ENCODE results near the gene RBMS2. TPM values are rescaled to one million over a fixed set of nuclear protein-coding genes. Genes with fewer than 3 reads are reported as not detected.

The RBMS2 gene
- polyA plus RNA-seq, 1 of the 3 experiments (the other 2 are of a cell fraction) = 8.9 TPM

DNA sequence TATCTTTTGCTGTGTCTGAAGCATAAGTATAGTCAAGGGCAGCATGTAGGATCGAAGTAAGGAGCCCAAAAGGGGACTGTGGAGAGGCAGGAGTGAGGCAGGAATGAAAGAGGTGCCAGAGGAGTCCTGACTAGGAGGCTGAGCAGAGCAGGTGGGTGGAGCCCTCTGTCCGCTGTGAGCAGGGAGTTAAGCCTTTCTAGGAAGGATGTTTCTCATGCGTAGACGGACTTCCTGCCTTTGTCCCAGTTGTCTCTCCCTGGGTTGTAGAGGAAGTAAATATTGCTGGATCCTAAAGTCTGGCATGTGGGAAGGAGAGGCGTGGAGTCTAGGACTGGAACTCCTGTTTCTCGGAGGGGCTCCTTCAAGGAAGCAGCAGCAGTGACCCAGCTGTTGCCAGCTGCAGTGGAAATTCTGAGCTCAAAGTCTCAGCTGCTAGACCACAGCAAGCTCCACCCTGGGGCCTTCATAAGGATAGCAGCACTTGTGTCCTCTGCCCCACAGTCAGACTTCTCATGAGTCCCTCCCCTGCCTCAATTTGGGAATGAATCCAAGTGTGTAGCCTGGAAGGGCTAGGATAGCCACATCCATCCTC, 44.0 kb downstream of the RBMS2 start:
- Histone ChIP-seq H3K9ac (no peak overlapping the region; the same call in 1 of the 2 replicates), H3K79me2 (ENCODE audit: insufficient read depth) (peaks cover 9% of the 10 kb centered on the region; the same call in 1 of the 2 replicates), H3K36me3 (replicated peaks in 1 of 2; ENCODE audit: control insufficient read depth in 1 of 2, insufficient read depth in 2 of 2, low read length in 1 of 2) (peaks cover 10 to 28% of the 10 kb centered on the region in 2 experiments), H3K4me2 (no peak overlapping the region), H3F3A (replicated peaks; ENCODE audit: insufficient read depth) (no peaks in the 10 kb centered on the region), H4K20me1 (ENCODE audit: insufficient read depth) (no peaks in the 10 kb centered on the region), H3K4me3 (ENCODE audit: low read depth in 2 of 2, low read length in 1 of 2) (no peak overlapping the region), H3K9me3 (no peaks in the 10 kb centered on the region), H2AFZ (ENCODE audit: low read depth) (no peak overlapping the region), H3K9me2 (no peaks in the 10 kb centered on the region), H3K27me3 (ENCODE audit: insufficient read depth) (no peaks in the 10 kb centered on the region), H3K27ac (ENCODE audit: low read depth in 2 of 2, low read length in 1 of 2) (no peak overlapping the region), H3K4me1 (ENCODE audit: control insufficient read depth in 1 of 2, insufficient read depth in 2 of 2, low read depth in 1 of 2, low read length in 1 of 2) (no peaks in the 10 kb centered on the region)
- no peak for DNase-seq
- no peak for TF ChIP-seq RXRA (IDR thresholded peaks at IDR 0.05; ENCODE audit: borderline replicate concordance, low read depth)
- TF ChIP-seq, protein P1, sequence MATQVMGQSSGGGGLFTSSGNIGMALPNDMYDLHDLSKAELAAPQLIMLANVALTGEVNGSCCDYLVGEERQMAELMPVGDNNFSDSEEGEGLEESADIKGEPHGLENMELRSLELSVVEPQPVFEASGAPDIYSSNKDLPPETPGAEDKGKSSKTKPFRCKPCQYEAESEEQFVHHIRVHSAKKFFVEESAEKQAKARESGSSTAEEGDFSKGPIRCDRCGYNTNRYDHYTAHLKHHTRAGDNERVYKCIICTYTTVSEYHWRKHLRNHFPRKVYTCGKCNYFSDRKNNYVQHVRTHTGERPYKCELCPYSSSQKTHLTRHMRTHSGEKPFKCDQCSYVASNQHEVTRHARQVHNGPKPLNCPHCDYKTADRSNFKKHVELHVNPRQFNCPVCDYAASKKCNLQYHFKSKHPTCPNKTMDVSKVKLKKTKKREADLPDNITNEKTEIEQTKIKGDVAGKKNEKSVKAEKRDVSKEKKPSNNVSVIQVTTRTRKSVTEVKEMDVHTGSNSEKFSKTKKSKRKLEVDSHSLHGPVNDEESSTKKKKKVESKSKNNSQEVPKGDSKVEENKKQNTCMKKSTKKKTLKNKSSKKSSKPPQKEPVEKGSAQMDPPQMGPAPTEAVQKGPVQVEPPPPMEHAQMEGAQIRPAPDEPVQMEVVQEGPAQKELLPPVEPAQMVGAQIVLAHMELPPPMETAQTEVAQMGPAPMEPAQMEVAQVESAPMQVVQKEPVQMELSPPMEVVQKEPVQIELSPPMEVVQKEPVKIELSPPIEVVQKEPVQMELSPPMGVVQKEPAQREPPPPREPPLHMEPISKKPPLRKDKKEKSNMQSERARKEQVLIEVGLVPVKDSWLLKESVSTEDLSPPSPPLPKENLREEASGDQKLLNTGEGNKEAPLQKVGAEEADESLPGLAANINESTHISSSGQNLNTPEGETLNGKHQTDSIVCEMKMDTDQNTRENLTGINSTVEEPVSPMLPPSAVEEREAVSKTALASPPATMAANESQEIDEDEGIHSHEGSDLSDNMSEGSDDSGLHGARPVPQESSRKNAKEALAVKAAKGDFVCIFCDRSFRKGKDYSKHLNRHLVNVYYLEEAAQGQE (IDR thresholded peaks at IDR 0.05; ENCODE audit: low read depth, low read length) = no peak
- TF ChIP-seq, protein P2, sequence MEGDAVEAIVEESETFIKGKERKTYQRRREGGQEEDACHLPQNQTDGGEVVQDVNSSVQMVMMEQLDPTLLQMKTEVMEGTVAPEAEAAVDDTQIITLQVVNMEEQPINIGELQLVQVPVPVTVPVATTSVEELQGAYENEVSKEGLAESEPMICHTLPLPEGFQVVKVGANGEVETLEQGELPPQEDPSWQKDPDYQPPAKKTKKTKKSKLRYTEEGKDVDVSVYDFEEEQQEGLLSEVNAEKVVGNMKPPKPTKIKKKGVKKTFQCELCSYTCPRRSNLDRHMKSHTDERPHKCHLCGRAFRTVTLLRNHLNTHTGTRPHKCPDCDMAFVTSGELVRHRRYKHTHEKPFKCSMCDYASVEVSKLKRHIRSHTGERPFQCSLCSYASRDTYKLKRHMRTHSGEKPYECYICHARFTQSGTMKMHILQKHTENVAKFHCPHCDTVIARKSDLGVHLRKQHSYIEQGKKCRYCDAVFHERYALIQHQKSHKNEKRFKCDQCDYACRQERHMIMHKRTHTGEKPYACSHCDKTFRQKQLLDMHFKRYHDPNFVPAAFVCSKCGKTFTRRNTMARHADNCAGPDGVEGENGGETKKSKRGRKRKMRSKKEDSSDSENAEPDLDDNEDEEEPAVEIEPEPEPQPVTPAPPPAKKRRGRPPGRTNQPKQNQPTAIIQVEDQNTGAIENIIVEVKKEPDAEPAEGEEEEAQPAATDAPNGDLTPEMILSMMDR (IDR thresholded peaks at IDR 0.05) = no peak
- no peak for TF ChIP-seq SIN3A (IDR thresholded peaks at IDR 0.05; ENCODE audit: borderline replicate concordance, low read depth, low read length)
- no peak for TF ChIP-seq FOXJ3 (CRISPR knock-in tag; IDR thresholded peaks at IDR 0.05)
- TF ChIP-seq, protein P3, sequence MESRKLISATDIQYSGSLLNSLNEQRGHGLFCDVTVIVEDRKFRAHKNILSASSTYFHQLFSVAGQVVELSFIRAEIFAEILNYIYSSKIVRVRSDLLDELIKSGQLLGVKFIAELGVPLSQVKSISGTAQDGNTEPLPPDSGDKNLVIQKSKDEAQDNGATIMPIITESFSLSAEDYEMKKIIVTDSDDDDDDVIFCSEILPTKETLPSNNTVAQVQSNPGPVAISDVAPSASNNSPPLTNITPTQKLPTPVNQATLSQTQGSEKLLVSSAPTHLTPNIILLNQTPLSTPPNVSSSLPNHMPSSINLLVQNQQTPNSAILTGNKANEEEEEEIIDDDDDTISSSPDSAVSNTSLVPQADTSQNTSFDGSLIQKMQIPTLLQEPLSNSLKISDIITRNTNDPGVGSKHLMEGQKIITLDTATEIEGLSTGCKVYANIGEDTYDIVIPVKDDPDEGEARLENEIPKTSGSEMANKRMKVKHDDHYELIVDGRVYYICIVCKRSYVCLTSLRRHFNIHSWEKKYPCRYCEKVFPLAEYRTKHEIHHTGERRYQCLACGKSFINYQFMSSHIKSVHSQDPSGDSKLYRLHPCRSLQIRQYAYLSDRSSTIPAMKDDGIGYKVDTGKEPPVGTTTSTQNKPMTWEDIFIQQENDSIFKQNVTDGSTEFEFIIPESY (IDR thresholded peaks at IDR 0.05; ENCODE audit: borderline replicate concordance, low read depth) = no peak
- no peak for TF ChIP-seq ELF1 (IDR thresholded peaks at IDR 0.05)
- TF ChIP-seq, protein P4, sequence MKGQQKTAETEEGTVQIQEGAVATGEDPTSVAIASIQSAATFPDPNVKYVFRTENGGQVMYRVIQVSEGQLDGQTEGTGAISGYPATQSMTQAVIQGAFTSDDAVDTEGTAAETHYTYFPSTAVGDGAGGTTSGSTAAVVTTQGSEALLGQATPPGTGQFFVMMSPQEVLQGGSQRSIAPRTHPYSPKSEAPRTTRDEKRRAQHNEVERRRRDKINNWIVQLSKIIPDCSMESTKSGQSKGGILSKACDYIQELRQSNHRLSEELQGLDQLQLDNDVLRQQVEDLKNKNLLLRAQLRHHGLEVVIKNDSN (IDR thresholded peaks at IDR 0.05; ENCODE audit: borderline replicate concordance, low read depth) = no peak
- TF ChIP-seq, protein P5, sequence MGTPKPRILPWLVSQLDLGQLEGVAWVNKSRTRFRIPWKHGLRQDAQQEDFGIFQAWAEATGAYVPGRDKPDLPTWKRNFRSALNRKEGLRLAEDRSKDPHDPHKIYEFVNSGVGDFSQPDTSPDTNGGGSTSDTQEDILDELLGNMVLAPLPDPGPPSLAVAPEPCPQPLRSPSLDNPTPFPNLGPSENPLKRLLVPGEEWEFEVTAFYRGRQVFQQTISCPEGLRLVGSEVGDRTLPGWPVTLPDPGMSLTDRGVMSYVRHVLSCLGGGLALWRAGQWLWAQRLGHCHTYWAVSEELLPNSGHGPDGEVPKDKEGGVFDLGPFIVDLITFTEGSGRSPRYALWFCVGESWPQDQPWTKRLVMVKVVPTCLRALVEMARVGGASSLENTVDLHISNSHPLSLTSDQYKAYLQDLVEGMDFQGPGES (IDR thresholded peaks at IDR 0.05; ENCODE audit: low read depth, low read length) = no peak
- CTCF ChIA-PET = interaction anchor here (1.3 to 1.4 kb wide), 2 partner anchors 52 to 71 kb away, joined by 3 to 11 read pairs; no protein-coding TSS in a partner anchor
- POLR2A ChIA-PET = interaction anchor here (0.5 kb wide), 1 partner anchor 68 kb away, joined by 3 read pairs; no protein-coding TSS in a partner anchor
- WGBS (ENCODE audit: low lambda C conversion rate) = 89% methylated on average over 4 of the region's 6 CpGs
